HUES64 (cell line): ENCODE data around the gene CERS4. TPM values are rescaled to one million over a fixed set of nuclear protein-coding genes. Genes with fewer than 3 reads are reported as not detected.
A peak's percentile ranks its signal among the peaks of the same experiment; 100 is the strongest.

Experiments
- H3K27ac ChIP-seq: 2 replicates; pipeline ENCODE4 v1.7.0; 2013; ENCODE audit warnings: low read depth, low read length, inconsistent platforms
- H3K27me3 ChIP-seq: 2 replicates; pipeline ENCODE4 v1.6.1; 2013; ENCODE audit warnings: mild to moderate bottlenecking, low read length; ENCODE audit not compliant: insufficient read depth
- H3K36me3 ChIP-seq: 2 replicates; pipeline ENCODE4 v1.6.1; 2013; ENCODE audit warnings: mild to moderate bottlenecking, low read length; ENCODE audit not compliant: insufficient read depth
- H3K4me1 ChIP-seq: 2 replicates; pipeline ENCODE4 v1.6.1; 2013; ENCODE audit warnings: mild to moderate bottlenecking, low read length, moderate library complexity; ENCODE audit not compliant: insufficient read depth
- H3K4me3 ChIP-seq: 2 replicates; pipeline ENCODE4 v1.5.1; 2013; ENCODE audit warnings: mild to moderate bottlenecking, low read length, moderate library complexity
- H3K9ac ChIP-seq: 2 replicates; pipeline ENCODE4 v1.6.1; 2013; ENCODE audit warnings: mild to moderate bottlenecking, low read depth, low read length
- H3K9me3 ChIP-seq: 2 replicates; pipeline ENCODE4 v1.6.1; 2013; ENCODE audit warnings: low read depth, low read length; ENCODE audit not compliant: insufficient read depth
- WGBS: fragments of 150-250, 120-280 bp; methylation state at CpG from one replicate; pipeline ENCODE4 v1.1.7; 2013; ENCODE audit warnings: missing lambda C conversion rate; 5-methylcytosine and 5-hydroxymethylcytosine counted together
- polyA plus RNA-seq, 2 experiments: library from polyadenylated mRNA; stranded (reverse); fragments of 50-300 nt; gene quantifications; one replicate each; pipeline ENCODE4 v1.2.3, GENCODE V29; 2013

Gene CERS4
- 33.7 TPM for polyA plus RNA-seq (2013, experiment 1 of 2)
- 34.4 TPM for polyA plus RNA-seq (2013, experiment 2 of 2)

- Histone ChIP-seq H3K9me3 (no peaks in the 10 kb centered on the region), H3K4me3 (peak within 1 kb of the TSS; percentile 68), H3K36me3 (peaks cover 3% of the 10 kb centered on the region), H3K9ac (peak within 1 kb of the TSS; percentile 82), H3K27ac (peak within 1 kb of the TSS; percentile 77), H3K27me3 (no peaks in the 10 kb centered on the region), H3K4me1 (peaks cover 28% of the 10 kb centered on the region)
- under 1% methylated on average over 41 of the region's 60 CpGs for WGBS
Observed at GRCh38 chr19:8208922-8209461, at the start of gene CERS4. TSS of gene CERS4 (plus strand) at chr19:8209370. CDS start at chr19:8251077, 41,707 bp downstream.

- no peaks in the 10 kb centered on the region for H3K36me3 ChIP-seq
- peak overlapping the region; percentile 58 for H3K27ac ChIP-seq
- 78% methylated on average over 12 of the region's 12 CpGs for WGBS
- no peaks in the 10 kb centered on the region for H3K9me3 ChIP-seq
- no peak overlapping the region for H3K4me3 ChIP-seq
- H3K9ac ChIP-seq, result no peak overlapping the region
- H3K27me3 ChIP-seq, result no peaks in the 10 kb centered on the region
- peaks cover 5% of the 10 kb centered on the region for H3K4me1 ChIP-seq
Observed at GRCh38 chr19:8161135-8161646, 48.0 kb upstream of the CERS4 start.

- Histone ChIP-seq H3K4me3 (no peak overlapping the region), H3K36me3 (no peaks in the 10 kb centered on the region), H3K4me1 (peaks cover 5% of the 10 kb centered on the region), H3K27ac (peak overlapping the region; percentile 53; the same call in 1 of the 2 replicates), H3K27me3 (no peaks in the 10 kb centered on the region), H3K9me3 (no peaks in the 10 kb centered on the region), H3K9ac (no peak overlapping the region)
- WGBS, result 34% methylated on average over 7 of the region's 7 CpGs
Observed at GRCh38 chr19:8163759-8164158, 45.4 kb upstream of the CERS4 start.

GRCh38 chr19:8167985-8168384, 41.2 kb upstream of the CERS4 start:
- no peak overlapping the region for H3K27ac ChIP-seq
- no peak overlapping the region for H3K4me3 ChIP-seq
- no peaks in the 10 kb centered on the region for H3K36me3 ChIP-seq
- 80% methylated on average over 6 of the region's 6 CpGs for WGBS
- no peak overlapping the region for H3K9ac ChIP-seq
- no peaks in the 10 kb centered on the region for H3K27me3 ChIP-seq
- H3K4me1 ChIP-seq, result peaks cover 5% of the 10 kb centered on the region; the same call in 1 of the 2 replicates
- no peaks in the 10 kb centered on the region for H3K9me3 ChIP-seq

GRCh38 chr19:8168537-8168936, 40.6 kb upstream of the CERS4 start:
- H3K27ac ChIP-seq, result no peak overlapping the region
- H3K4me3 ChIP-seq, result no peak overlapping the region
- no peaks in the 10 kb centered on the region for H3K36me3 ChIP-seq
- H3K27me3 ChIP-seq, result no peaks in the 10 kb centered on the region
- 93% methylated on average over 7 of the region's 7 CpGs for WGBS
- H3K9ac ChIP-seq, result no peak overlapping the region
- peaks cover 3% of the 10 kb centered on the region; the same call in 1 of the 2 replicates for H3K4me1 ChIP-seq
- H3K9me3 ChIP-seq, result no peaks in the 10 kb centered on the region

GRCh38 chr19:8174706-8175105, 34.5 kb upstream of the CERS4 start:
- Histone ChIP-seq H3K27ac (no peak overlapping the region), H3K9ac (no peak overlapping the region), H3K36me3 (no peaks in the 10 kb centered on the region), H3K9me3 (no peaks in the 10 kb centered on the region), H3K4me3 (no peak overlapping the region), H3K27me3 (no peaks in the 10 kb centered on the region), H3K4me1 (no peaks in the 10 kb centered on the region)
- 89% methylated on average over 9 of the region's 9 CpGs for WGBS

GRCh38 chr19:8180018-8180417, 29.2 kb upstream of the CERS4 start:
- Histone ChIP-seq H3K9me3 (no peaks in the 10 kb centered on the region), H3K4me1 (no peaks in the 10 kb centered on the region), H3K9ac (no peak overlapping the region), H3K27ac (no peak overlapping the region), H3K36me3 (no peaks in the 10 kb centered on the region), H3K27me3 (no peaks in the 10 kb centered on the region), H3K4me3 (no peak overlapping the region)
- WGBS, result 94% methylated on average over 3 of the region's 6 CpGs

- Histone ChIP-seq H3K4me3 (no peak overlapping the region), H3K9me3 (no peaks in the 10 kb centered on the region)
Observed at GRCh38 chr19:8184274-8184673, 24.9 kb upstream of the CERS4 start.

GRCh38 chr19:8185343-8186068, 23.7 kb upstream of the CERS4 start:
- H3K9me3 ChIP-seq, result no peaks in the 10 kb centered on the region
- H3K27me3 ChIP-seq, result no peaks in the 10 kb centered on the region
- no peaks in the 10 kb centered on the region for H3K36me3 ChIP-seq
- H3K4me3 ChIP-seq, result no peak overlapping the region
- no peaks in the 10 kb centered on the region for H3K4me1 ChIP-seq
- H3K9ac ChIP-seq, result no peak overlapping the region
- H3K27ac ChIP-seq, result no peak overlapping the region
- whole genome bisulfite sequencing, result 91% methylated on average over 4 of the region's 5 CpGs

More at GRCh38 chr19:8184274-8184673, 24.9 kb upstream of the CERS4 start:
- 93% methylated on average over 9 of the region's 9 CpGs for WGBS
- Histone ChIP-seq H3K4me1 (no peaks in the 10 kb centered on the region), H3K27ac (no peak overlapping the region), H3K36me3 (no peaks in the 10 kb centered on the region), H3K9ac (no peak overlapping the region), H3K27me3 (no peaks in the 10 kb centered on the region)

GRCh38 chr19:8192221-8192820, 16.8 kb upstream of the CERS4 start:
- Histone ChIP-seq H3K36me3 (no peaks in the 10 kb centered on the region), H3K27ac (no peak overlapping the region), H3K9me3 (no peaks in the 10 kb centered on the region), H3K9ac (no peak overlapping the region), H3K4me3 (no peak overlapping the region), H3K4me1 (peaks cover 4% of the 10 kb centered on the region; the same call in 1 of the 2 replicates), H3K27me3 (no peaks in the 10 kb centered on the region)
- WGBS, result 83% methylated on average over 5 of the region's 7 CpGs
